Heart left ventricle (tissue), 13 donors: ENCODE results near the gene CCDC154.

Experiments
- CTCF ChIP-seq, 12 donors: fragments of 200-600 bp; sonication (generic) in 4 of 12; IDR thresholded peaks; one replicate each; pipeline versions ENCODE4 v1.5.0 to v1.8.0; 2018 to 2022; ENCODE audit warnings: antibody characterized with exemption in 12 of 12, mild to moderate bottlenecking in 5 of 12
- POLR2A ChIP-seq, 2 donors: fragments of 450-650 bp; IDR thresholded peaks; one replicate each; pipeline ENCODE4 v1.6.1; 2017; ENCODE audit warnings: antibody characterized with exemption in 2 of 2, mild to moderate bottlenecking in 2 of 2, moderate library complexity in 2 of 2
- donor health status: ischemic (EF 13 %, LVEDD 7.1; RV severe dilation, severe dysfunction).
- donor health status: DM: no; HTN: yes; CAD: no.
- donor health status: DM: no; HTN: no; CAD: no.
- donor health status: ischemic (EF 25% LVEDD 6.9; RV normal size, moderate dysfunction).
- donor health status: ischemic (EF 25% LVEDD 5.7; RV mildly dilated, moderate dysfunction).
- donor health status: ischemic (EF 35%, LVEDD 5.7; RV mildly dilated, moderate dysfunction).
- donor health status: nonischemic (EF 11% LVEDD 7.7; RV severe dilation, severe dysfunction).
- donor health status: DM: yes; HTN: yes; CAD: no.
- donor health status: PGD.
- donor health status: ischemic (EF 29% LVEDD 5.4; RV normal size, mild dysfunction).
- donor health status: nonischemic (EF 23%, LVEDD 6.1; RV moderate dilation, normal function).

DNA sequence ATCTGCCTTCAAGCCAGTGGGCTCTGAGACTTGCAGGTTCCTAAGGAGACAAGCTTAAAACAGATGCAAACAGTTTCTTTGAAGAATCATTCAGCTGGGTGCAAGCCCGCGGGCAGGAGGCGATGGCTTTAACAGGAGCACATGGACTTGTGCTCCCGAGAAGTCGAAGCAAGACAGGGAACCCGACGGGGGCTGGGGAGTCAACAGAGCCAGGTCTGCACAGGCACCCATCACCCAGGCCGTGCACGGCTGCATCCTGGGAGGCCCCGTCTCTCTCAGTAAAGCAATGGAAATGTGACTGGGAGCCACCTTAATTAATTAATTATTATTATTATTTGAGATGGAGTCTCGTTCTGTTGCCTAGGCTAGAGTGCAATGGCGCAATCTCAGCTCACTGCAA lies 44.7 kb upstream of the CCDC154 start:
- TF ChIP-seq CTCF (IDR thresholded peaks at IDR 0.05) (no peak), POLR2A (IDR thresholded peaks at IDR 0.05) (no peak)
